Measurements from ENCODE around the gene CCAR1. TPM values are rescaled to one million over a fixed set of nuclear protein-coding genes. Genes with fewer than 3 reads are reported as not detected.

CCAR1 gene
- total and polyA plus RNA-seq, 2 donors (not counting 1 experiment from before 2014, with no cell fraction given): 26.3 to 101 TPM

DNA sequence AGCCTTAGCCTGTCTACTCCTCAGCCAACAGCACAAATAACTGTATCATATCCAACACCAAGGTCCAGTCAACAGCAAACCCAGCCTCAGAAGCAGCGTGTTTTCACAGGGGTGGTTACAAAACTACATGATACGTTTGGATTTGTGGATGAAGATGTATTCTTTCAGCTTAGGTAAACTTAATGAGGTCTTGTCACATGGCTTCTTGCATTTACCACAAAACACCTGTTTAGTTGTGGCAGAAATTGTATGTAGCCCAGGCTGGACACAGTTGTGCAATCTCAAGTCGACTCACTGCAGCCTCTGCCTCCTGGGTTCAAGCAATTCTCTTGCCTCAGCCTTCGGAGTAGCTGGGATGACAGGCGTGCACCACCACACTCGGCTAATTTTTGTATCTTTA is 21.4 kb downstream of the CCAR1 start:
- no peaks in the 10 kb centered on the region for H4K20me1 ChIP-seq (ENCODE audit: control insufficient read depth, insufficient read depth, low read length, poor library complexity, severe bottlenecking)
- no peak overlapping the region for H3K4me2 ChIP-seq (replicated peaks; ENCODE audit: low read depth, low read length, poor library complexity, severe bottlenecking)
- Mint-ChIP-seq H3K9me3 (ENCODE audit: insufficient read depth) (no peaks in the 10 kb centered on the region), H3K27ac (no peak overlapping the region), H3K4me3 (no peak overlapping the region), H3K27me3 (no peaks in the 10 kb centered on the region), H3K4me1 (no peaks in the 10 kb centered on the region)
- no peak overlapping the region for H3K9ac ChIP-seq (ENCODE audit: low read length)
- no peaks in the 10 kb centered on the region for H3K79me2 ChIP-seq (ENCODE audit: control insufficient read depth, insufficient read depth, low read length)
- 95% methylated on average over 4 of the region's 6 CpGs for WGBS (ENCODE audit: insufficient coverage)
- no peaks in the 10 kb centered on the region for H3K27me3 ChIP-seq (replicated peaks in 1 of 4; ENCODE audit: control extremely low read depth in 1 of 4, control insufficient read depth in 3 of 4, insufficient read depth in 4 of 4, low read length in 3 of 4)
- no peak overlapping the region for H3K4me3 ChIP-seq (ENCODE audit: control extremely low read depth in 1 of 5, extremely low read depth in 1 of 5, insufficient read depth in 1 of 5, low read depth in 2 of 5, low read length in 4 of 5)
- POLR2A ChIA-PET: no interaction called here
- H3K4me1 ChIP-seq (ENCODE audit: control insufficient read depth in 2 of 2, insufficient read depth in 2 of 2, low read length in 2 of 2): no peaks in the 10 kb centered on the region
- intact Hi-C loops (cut with micrococcal nuclease): no loop called here
- no peaks in the 10 kb centered on the region for H3K9me3 ChIP-seq (ENCODE audit: control extremely low read depth in 1 of 3, control insufficient read depth in 2 of 3, insufficient read depth in 1 of 3, low read length in 2 of 3)
- ATAC-seq (ENCODE audit: low read depth): no peak
- no peak overlapping the region for H2AFZ ChIP-seq (ENCODE audit: insufficient read depth, low read depth, low read length, poor library complexity, severe bottlenecking)
- TF ChIP-seq, protein P1, sequence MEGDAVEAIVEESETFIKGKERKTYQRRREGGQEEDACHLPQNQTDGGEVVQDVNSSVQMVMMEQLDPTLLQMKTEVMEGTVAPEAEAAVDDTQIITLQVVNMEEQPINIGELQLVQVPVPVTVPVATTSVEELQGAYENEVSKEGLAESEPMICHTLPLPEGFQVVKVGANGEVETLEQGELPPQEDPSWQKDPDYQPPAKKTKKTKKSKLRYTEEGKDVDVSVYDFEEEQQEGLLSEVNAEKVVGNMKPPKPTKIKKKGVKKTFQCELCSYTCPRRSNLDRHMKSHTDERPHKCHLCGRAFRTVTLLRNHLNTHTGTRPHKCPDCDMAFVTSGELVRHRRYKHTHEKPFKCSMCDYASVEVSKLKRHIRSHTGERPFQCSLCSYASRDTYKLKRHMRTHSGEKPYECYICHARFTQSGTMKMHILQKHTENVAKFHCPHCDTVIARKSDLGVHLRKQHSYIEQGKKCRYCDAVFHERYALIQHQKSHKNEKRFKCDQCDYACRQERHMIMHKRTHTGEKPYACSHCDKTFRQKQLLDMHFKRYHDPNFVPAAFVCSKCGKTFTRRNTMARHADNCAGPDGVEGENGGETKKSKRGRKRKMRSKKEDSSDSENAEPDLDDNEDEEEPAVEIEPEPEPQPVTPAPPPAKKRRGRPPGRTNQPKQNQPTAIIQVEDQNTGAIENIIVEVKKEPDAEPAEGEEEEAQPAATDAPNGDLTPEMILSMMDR (IDR thresholded peaks at IDR 0.05): no peak
- no peak for TF ChIP-seq EZH2 (IDR thresholded peaks at IDR 0.05; ENCODE audit: borderline replicate concordance, insufficient read depth, low read depth, low read length, poor library complexity, severe bottlenecking)
- peaks cover 12 to 73% of the 10 kb centered on the region in 2 experiments for H3K36me3 ChIP-seq (replicated peaks in 1 of 2; ENCODE audit: control extremely low read depth in 1 of 2, control insufficient read depth in 1 of 2, extremely low read depth in 1 of 2, insufficient read depth in 2 of 2, low read length in 1 of 2)
- no peak overlapping the region for H3K27ac ChIP-seq (ENCODE audit: low read length in 2 of 2)
- CTCF ChIA-PET: no interaction called here
- no peak for DNase-seq

DNA sequence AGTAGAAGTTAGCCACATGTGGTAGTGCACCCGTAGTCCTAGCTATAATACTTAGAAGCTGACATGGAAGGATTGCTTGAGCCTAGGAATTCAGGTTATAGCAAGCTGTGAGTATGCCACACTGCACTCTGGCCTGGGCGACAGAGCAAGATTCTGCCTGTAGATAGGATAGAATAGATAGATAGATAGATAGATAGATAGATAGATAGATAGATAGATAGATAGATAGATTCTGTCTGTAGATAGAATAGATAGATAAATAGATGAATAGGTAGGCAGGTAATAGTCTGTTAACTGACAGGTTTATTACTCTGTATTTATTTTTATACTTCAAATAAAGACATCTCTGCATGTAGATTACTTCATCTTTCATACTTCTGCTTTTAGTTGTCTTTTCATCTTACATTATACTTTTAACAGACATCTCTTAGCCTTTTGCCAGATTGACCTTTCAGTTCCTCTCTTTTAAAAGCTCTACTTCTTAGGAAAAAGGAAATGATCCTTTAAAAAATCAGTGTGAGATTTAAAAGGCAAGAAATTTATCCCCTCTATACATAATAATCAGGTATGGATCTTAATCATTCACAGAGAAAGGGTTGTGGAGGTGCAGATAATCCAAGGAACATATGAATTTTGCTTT is 31.8 kb downstream of the CCAR1 start:
- H3K4me2 ChIP-seq (replicated peaks; ENCODE audit: low read depth, low read length, poor library complexity, severe bottlenecking): no peak overlapping the region
- peaks cover 2% of the 10 kb centered on the region for H3K79me2 ChIP-seq (ENCODE audit: control insufficient read depth, insufficient read depth, low read length)
- peaks cover 24 to 92% of the 10 kb centered on the region in 2 experiments for H3K36me3 ChIP-seq (replicated peaks in 1 of 2; ENCODE audit: control extremely low read depth in 1 of 2, control insufficient read depth in 1 of 2, extremely low read depth in 1 of 2, insufficient read depth in 2 of 2, low read length in 1 of 2)
- no peaks in the 10 kb centered on the region for H3K27me3 ChIP-seq (replicated peaks in 1 of 4; ENCODE audit: control extremely low read depth in 1 of 4, control insufficient read depth in 3 of 4, insufficient read depth in 4 of 4, low read length in 3 of 4)
- H4K20me1 ChIP-seq (ENCODE audit: control insufficient read depth, insufficient read depth, low read length, poor library complexity, severe bottlenecking): no peaks in the 10 kb centered on the region
- DNase-seq (no peak), ATAC-seq (ENCODE audit: low read depth) (no peak)
- no peak overlapping the region for H2AFZ ChIP-seq (ENCODE audit: insufficient read depth, low read depth, low read length, poor library complexity, severe bottlenecking)
- intact Hi-C loops (cut with micrococcal nuclease): no loop called here
- H3K9me3 Mint-ChIP-seq (ENCODE audit: insufficient read depth): no peaks in the 10 kb centered on the region
- 80% methylated on average over 1 of the region's 2 CpGs for WGBS (ENCODE audit: insufficient coverage)
- no peak overlapping the region for H3K4me3 ChIP-seq (ENCODE audit: control extremely low read depth in 1 of 5, extremely low read depth in 1 of 5, insufficient read depth in 1 of 5, low read depth in 2 of 5, low read length in 4 of 5)
- H3K4me3 Mint-ChIP-seq: no peak overlapping the region
- no peaks in the 10 kb centered on the region for H3K9me3 ChIP-seq (ENCODE audit: control extremely low read depth in 1 of 3, control insufficient read depth in 2 of 3, insufficient read depth in 1 of 3, low read length in 2 of 3)
- H3K4me1 Mint-ChIP-seq: no peaks in the 10 kb centered on the region
- no peaks in the 10 kb centered on the region for H3K27me3 Mint-ChIP-seq
- TF ChIP-seq, protein P1 (IDR thresholded peaks at IDR 0.05): no peak
- no peak for TF ChIP-seq EZH2 (IDR thresholded peaks at IDR 0.05; ENCODE audit: borderline replicate concordance, insufficient read depth, low read depth, low read length, poor library complexity, severe bottlenecking)
- H3K4me1 ChIP-seq (ENCODE audit: control insufficient read depth in 2 of 2, insufficient read depth in 2 of 2, low read length in 2 of 2): no peaks in the 10 kb centered on the region
- H3K9ac ChIP-seq (ENCODE audit: low read length): no peak overlapping the region
- CTCF ChIA-PET: no interaction called here
- H3K27ac Mint-ChIP-seq: no peak overlapping the region
- POLR2A ChIA-PET: no interaction called here
- H3K27ac ChIP-seq (ENCODE audit: low read length in 2 of 2): no peak overlapping the region
